Activated T-helper 17 cell treated with anti-CD3 and anti-CD28 coated beads, Interleukin-2, amount 50 U/mL, for 72 hours (primary cell): ENCODE results near the gene NDUFA13. TPM values are rescaled to one million over a fixed set of nuclear protein-coding genes. Genes with fewer than 3 reads are reported as not detected.

Experiments used
- ATAC-seq: fragments of 150-1000 bp; cut with Tn5 transposase; replicated peaks from 2 replicates; pipeline ENCODE4 v1.10.0; 2021; ENCODE audit warnings: mild to moderate bottlenecking, moderate library complexity
- H3K27ac Mint-ChIP-seq: one replicate; pipeline ENCODE4 v1.8.0; 2022; ENCODE audit warnings: mixed read lengths
- H3K27me3 Mint-ChIP-seq: one replicate; pipeline ENCODE4 v1.8.0; 2022; ENCODE audit warnings: mixed read lengths
- H3K36me3 Mint-ChIP-seq: one replicate; pipeline ENCODE4 v1.8.0; 2022; ENCODE audit warnings: low read depth, mild to moderate bottlenecking, mixed read lengths
- H3K4me1 Mint-ChIP-seq: one replicate; pipeline ENCODE4 v1.8.0; 2022; ENCODE audit warnings: mixed read lengths
- H3K4me3 Mint-ChIP-seq: one replicate; pipeline ENCODE4 v1.8.0; 2022; ENCODE audit warnings: mild to moderate bottlenecking, mixed read lengths
- H3K9me3 Mint-ChIP-seq: one replicate; pipeline ENCODE4 v1.8.0; 2022; ENCODE audit warnings: mixed read lengths
- total RNA-seq, 2 donors: library from RNA; stranded (reverse); gene quantifications; one replicate each; pipeline ENCODE4 v1.2.3, GENCODE V29; 2022

The NDUFA13 gene
- total RNA-seq, 2 donors from 2014 or later, result 276 to 397 TPM

- H3K27me3 Mint-ChIP-seq, result no peaks in the 10 kb centered on the region
- peaks cover 4% of the 10 kb centered on the region for H3K4me1 Mint-ChIP-seq
- H3K9me3 Mint-ChIP-seq, result no peaks in the 10 kb centered on the region
- no peak for ATAC-seq
- no peak overlapping the region for H3K27ac Mint-ChIP-seq
- no peak overlapping the region for H3K4me3 Mint-ChIP-seq
- H3K36me3 Mint-ChIP-seq, result peaks cover 91% of the 10 kb centered on the region
Observed at GRCh38 chr19:19498255-19498991, 17.6 kb upstream of the NDUFA13 start.

GRCh38 chr19:19499272-19499995, 16.6 kb upstream of the NDUFA13 start:
- Mint-ChIP-seq H3K36me3 (peaks cover 91% of the 10 kb centered on the region), H3K4me1 (peaks cover 4% of the 10 kb centered on the region), H3K27ac (no peak overlapping the region), H3K4me3 (no peak overlapping the region), H3K27me3 (no peaks in the 10 kb centered on the region), H3K9me3 (no peaks in the 10 kb centered on the region)
- ATAC-seq, result no peak

- Mint-ChIP-seq H3K4me1 (peaks cover 4% of the 10 kb centered on the region), H3K4me3 (no peak overlapping the region), H3K36me3 (peaks cover 91% of the 10 kb centered on the region), H3K27ac (no peak overlapping the region), H3K27me3 (no peaks in the 10 kb centered on the region), H3K9me3 (no peaks in the 10 kb centered on the region)
- ATAC-seq, result no peak
Observed at GRCh38 chr19:19500975-19501644, 14.9 kb upstream of the NDUFA13 start.

GRCh38 chr19:19501798-19502197, 14.2 kb upstream of the NDUFA13 start:
- Mint-ChIP-seq H3K4me3 (no peak overlapping the region), H3K36me3 (peaks cover 91% of the 10 kb centered on the region), H3K9me3 (no peaks in the 10 kb centered on the region), H3K27me3 (no peaks in the 10 kb centered on the region), H3K27ac (no peak overlapping the region), H3K4me1 (peaks cover 4% of the 10 kb centered on the region)
- ATAC-seq, result no peak

GRCh38 chr19:19502281-19502680, 13.7 kb upstream of the NDUFA13 start:
- ATAC-seq, result no peak
- no peaks in the 10 kb centered on the region for H3K9me3 Mint-ChIP-seq
- H3K36me3 Mint-ChIP-seq, result peaks cover 91% of the 10 kb centered on the region
- H3K27me3 Mint-ChIP-seq, result no peaks in the 10 kb centered on the region
- peaks cover 4% of the 10 kb centered on the region for H3K4me1 Mint-ChIP-seq
- no peak overlapping the region for H3K27ac Mint-ChIP-seq
- no peak overlapping the region for H3K4me3 Mint-ChIP-seq

- H3K4me3 Mint-ChIP-seq, result no peak overlapping the region
- H3K36me3 Mint-ChIP-seq, result peaks cover 92% of the 10 kb centered on the region
- peaks cover 4% of the 10 kb centered on the region for H3K4me1 Mint-ChIP-seq
- peak overlapping the region; percentile 41 for H3K27ac Mint-ChIP-seq
- no peak for ATAC-seq
- no peaks in the 10 kb centered on the region for H3K9me3 Mint-ChIP-seq
- H3K27me3 Mint-ChIP-seq, result no peaks in the 10 kb centered on the region
Observed at GRCh38 chr19:19502808-19503602, 13.0 kb upstream of the NDUFA13 start.

- peaks cover 80% of the 10 kb centered on the region for H3K36me3 Mint-ChIP-seq
Observed at GRCh38 chr19:19504754-19505668, 11.0 kb upstream of the NDUFA13 start.

GRCh38 chr19:19505669-19506326, 10.2 kb upstream of the NDUFA13 start:
- Mint-ChIP-seq H3K36me3 (peaks cover 72% of the 10 kb centered on the region), H3K4me3 (no peak overlapping the region), H3K27me3 (no peaks in the 10 kb centered on the region), H3K4me1 (peaks cover 4% of the 10 kb centered on the region), H3K9me3 (no peaks in the 10 kb centered on the region), H3K27ac (no peak overlapping the region)
- no peak for ATAC-seq

More at GRCh38 chr19:19504754-19505668, 11.0 kb upstream of the NDUFA13 start:
- Mint-ChIP-seq H3K4me3 (no peak overlapping the region), H3K27me3 (no peaks in the 10 kb centered on the region), H3K9me3 (no peaks in the 10 kb centered on the region), H3K4me1 (peaks cover 4% of the 10 kb centered on the region), H3K27ac (no peak overlapping the region)
- ATAC-seq, result no peak

GRCh38 chr19:19506592-19506991, 9.4 kb upstream of the NDUFA13 start:
- no peak overlapping the region for H3K27ac Mint-ChIP-seq
- H3K4me3 Mint-ChIP-seq, result no peak overlapping the region
- H3K4me1 Mint-ChIP-seq, result peaks cover 4% of the 10 kb centered on the region
- peaks cover 64% of the 10 kb centered on the region for H3K36me3 Mint-ChIP-seq
- no peaks in the 10 kb centered on the region for H3K27me3 Mint-ChIP-seq
- H3K9me3 Mint-ChIP-seq, result no peaks in the 10 kb centered on the region
- no peak for ATAC-seq

GRCh38 chr19:19507354-19507753, 8.7 kb upstream of the NDUFA13 start:
- Mint-ChIP-seq H3K36me3 (peaks cover 56% of the 10 kb centered on the region), H3K4me1 (peaks cover 4% of the 10 kb centered on the region), H3K4me3 (no peak overlapping the region), H3K27me3 (no peaks in the 10 kb centered on the region), H3K9me3 (no peaks in the 10 kb centered on the region), H3K27ac (no peak overlapping the region)
- no peak for ATAC-seq

- no peak for ATAC-seq
- peaks cover 48% of the 10 kb centered on the region for H3K36me3 Mint-ChIP-seq
- no peak overlapping the region for H3K27ac Mint-ChIP-seq
- H3K9me3 Mint-ChIP-seq, result no peaks in the 10 kb centered on the region
- no peak overlapping the region for H3K4me3 Mint-ChIP-seq
- peaks cover 2% of the 10 kb centered on the region for H3K4me1 Mint-ChIP-seq
- no peaks in the 10 kb centered on the region for H3K27me3 Mint-ChIP-seq
Observed at GRCh38 chr19:19508217-19508616, 7.8 kb upstream of the NDUFA13 start.

GRCh38 chr19:19510432-19510831, 5.6 kb upstream of the NDUFA13 start:
- no peak overlapping the region for H3K4me3 Mint-ChIP-seq
- H3K9me3 Mint-ChIP-seq, result no peaks in the 10 kb centered on the region
- H3K4me1 Mint-ChIP-seq, result no peaks in the 10 kb centered on the region
- peaks cover 26% of the 10 kb centered on the region for H3K36me3 Mint-ChIP-seq
- no peaks in the 10 kb centered on the region for H3K27me3 Mint-ChIP-seq
- ATAC-seq, result no peak
- H3K27ac Mint-ChIP-seq, result no peak overlapping the region

- no peaks in the 10 kb centered on the region for H3K27me3 Mint-ChIP-seq
- no peaks in the 10 kb centered on the region for H3K9me3 Mint-ChIP-seq
- H3K4me3 Mint-ChIP-seq, result no peak overlapping the region
- ATAC-seq, result no peak
- H3K36me3 Mint-ChIP-seq, result peaks cover 5% of the 10 kb centered on the region
- H3K27ac Mint-ChIP-seq, result no peak overlapping the region
- no peaks in the 10 kb centered on the region for H3K4me1 Mint-ChIP-seq
Observed at GRCh38 chr19:19513682-19514081, 2.3 kb upstream of the NDUFA13 start.
